Peyer's patch (tissue), 4 donors: Measurements from ENCODE around the gene GNAZ.

ENCODE experiments used
- CTCF ChIP-seq, 6 experiments: fragments of 450-650 bp in 4 of 6; fragments of 200-600 bp in 2 of 6; sonication (generic) in 1 of 6; IDR thresholded peaks; one replicate each; pipeline ENCODE4 v1.5.1; 2017 to 2019; ENCODE audit warnings: antibody characterized with exemption in 6 of 6, mild to moderate bottlenecking in 3 of 6, moderate library complexity in 1 of 6
- POLR2A ChIP-seq, 2 donors: fragments of 450-650 bp; IDR thresholded peaks; one replicate each; pipeline ENCODE4 v1.5.1; 2017; ENCODE audit warnings: antibody characterized with exemption in 2 of 2, mild to moderate bottlenecking in 2 of 2, moderate library complexity in 2 of 2

- TF ChIP-seq CTCF (IDR thresholded peaks at IDR 0.05) (no peak), POLR2A (IDR thresholded peaks at IDR 0.05) (no peak)
These were observed 49.5 kb upstream of the GNAZ start for GRCh38 chr22:23020659-23021293.
